ENCODE measurements around the gene FOSB.

- TF ChIP-seq CTCF (IDR thresholded peaks at IDR 0.05) (no peak), POLR2A (IDR thresholded peaks at IDR 0.05) (no peak)
These were observed 40.6 kb downstream of the FOSB start for GRCh38 chr19:45508417-45508860.
